Inferior parietal cortex (tissue), 1 donor: Measurements from ENCODE around the gene C3orf33.

Experiments
- DNase-seq: peaks from one replicate; pipeline ENCODE4 v3.0.0-alpha.2; 2016; ENCODE audit errors: extremely low spot score

The C3orf33 gene

GRCh38 chr3:155785662-155786295 lies 20.3 kb downstream of the C3orf33 start:
- no peak for DNase-seq

GRCh38 chr3:155782390-155782953 lies 23.6 kb downstream of the C3orf33 start:
- no peak for DNase-seq

- no peak for DNase-seq
Measured at GRCh38 chr3:155780291-155780690, 25.8 kb downstream of the C3orf33 start.

GRCh38 chr3:155778462-155778861 lies 27.6 kb downstream of the C3orf33 start:
- no peak for DNase-seq

GRCh38 chr3:155772801-155773200 lies 33.3 kb downstream of the C3orf33 start:
- DNase-seq = no peak

GRCh38 chr3:155771126-155771525 lies 35.0 kb downstream of the C3orf33 start:
- no peak for DNase-seq

- no peak for DNase-seq
Measured at GRCh38 chr3:155766206-155766605, 39.9 kb downstream of the C3orf33 start.

- DNase-seq = no peak
Measured at GRCh38 chr3:155763870-155764463, 42.1 kb downstream of the C3orf33 start.

GRCh38 chr3:155760653-155761052 lies 45.4 kb downstream of the C3orf33 start:
- DNase-seq = no peak

- no peak for DNase-seq
Measured at GRCh38 chr3:155757577-155757976, 48.5 kb downstream of the C3orf33 start.

GRCh38 chr3:155753038-155753639 lies 52.9 kb downstream of the C3orf33 start:
- DNase-seq = no peak

- DNase-seq = no peak
Measured at GRCh38 chr3:155748611-155749365, 57.3 kb downstream of the C3orf33 start.

GRCh38 chr3:155747946-155748290 lies 58.2 kb downstream of the C3orf33 start:
- no peak for DNase-seq

GRCh38 chr3:155747286-155747945 lies 58.7 kb downstream of the C3orf33 start:
- DNase-seq = no peak

- DNase-seq = no peak
Measured at GRCh38 chr3:155746703-155747102, 59.4 kb downstream of the C3orf33 start.

- DNase-seq = no peak
Measured at GRCh38 chr3:155745795-155746550, 60.1 kb downstream of the C3orf33 start.

GRCh38 chr3:155744626-155745324 lies 61.3 kb downstream of the C3orf33 start, which contains the start of gene PLCH1:
Gene PLCH1 (minus strand): TSS chr3:155745071. CDS start chr3:155704224, 40,847 bp downstream.
- no peak for DNase-seq

GRCh38 chr3:155744010-155744625 lies 62.0 kb downstream of the C3orf33 start:
- no peak for DNase-seq

- DNase-seq = no peak
Measured at GRCh38 chr3:155743606-155744005, 62.5 kb downstream of the C3orf33 start.
